A549 (cell line): ENCODE data around the gene PACS2.

Source experiments
- CHD2 ChIP-seq: fragments of 150-350 bp; IDR thresholded peaks from 2 replicates; pipeline ENCODE4 v1.6.1; 2014; ENCODE audit warnings: low read length; ENCODE audit not compliant: partially characterized antibody
- TP53 ChIP-seq: fragments of 250-450 bp; sonication (Bioruptor Pico); IDR thresholded peaks from 2 replicates; pipeline ENCODE4 v1.5.0; 2021; ENCODE audit warnings: mild to moderate bottlenecking, moderate library complexity

DNA sequence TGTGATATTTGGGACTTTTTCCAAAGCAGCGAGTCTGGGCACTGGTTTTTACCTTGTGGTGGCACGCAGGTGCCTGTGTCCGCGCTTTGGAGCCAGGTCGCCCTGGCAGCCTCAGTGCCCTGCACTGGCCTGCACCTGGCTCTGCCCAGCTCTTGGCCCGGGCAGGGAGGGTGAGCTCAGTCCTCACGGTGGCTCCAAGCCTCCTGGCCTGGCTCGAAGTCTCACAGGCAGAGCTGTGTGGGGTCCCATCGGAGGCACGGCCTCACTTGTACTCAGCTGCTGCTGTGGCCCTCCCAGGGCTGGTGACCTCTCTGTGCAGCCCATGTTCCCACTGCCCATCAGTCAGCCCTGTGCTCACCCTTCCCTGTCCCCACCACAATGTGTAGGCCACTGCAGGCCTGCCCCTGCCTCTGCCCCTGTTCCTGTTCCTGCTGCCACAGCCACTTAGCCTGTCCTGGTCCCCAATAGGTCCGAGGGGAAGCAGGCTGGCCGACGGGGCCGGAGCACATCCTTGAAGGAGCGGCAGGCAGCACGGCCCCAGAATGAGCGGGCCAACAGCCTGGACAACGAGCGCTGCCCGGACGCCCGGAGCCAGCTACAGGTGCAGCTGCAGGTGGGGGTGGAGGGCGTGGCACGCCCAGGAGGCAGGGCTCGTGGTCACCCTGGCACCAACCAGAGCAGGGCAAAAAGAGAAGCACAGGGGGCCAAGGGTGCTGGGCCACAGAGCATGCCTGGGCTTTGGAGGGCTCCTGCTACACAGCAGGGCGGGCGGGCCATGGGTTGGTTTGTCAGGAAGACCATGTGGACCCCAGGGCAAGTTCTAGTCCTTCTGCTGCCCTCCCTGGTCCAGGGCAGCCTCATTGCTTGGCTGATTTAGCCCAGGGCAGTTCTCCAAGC is 67.1 kb downstream of the PACS2 start:
- TF ChIP-seq CHD2 (no peak), TP53 (CRISPR knock-in tag) (no peak)
